Measurements from ENCODE around the gene LRRTM4. TPM values are rescaled to one million over a fixed set of nuclear protein-coding genes. Genes with fewer than 3 reads are reported as not detected.

The LRRTM4 gene
- total RNA-seq, 1 experiment from 2014 or later: not detected

DNA sequence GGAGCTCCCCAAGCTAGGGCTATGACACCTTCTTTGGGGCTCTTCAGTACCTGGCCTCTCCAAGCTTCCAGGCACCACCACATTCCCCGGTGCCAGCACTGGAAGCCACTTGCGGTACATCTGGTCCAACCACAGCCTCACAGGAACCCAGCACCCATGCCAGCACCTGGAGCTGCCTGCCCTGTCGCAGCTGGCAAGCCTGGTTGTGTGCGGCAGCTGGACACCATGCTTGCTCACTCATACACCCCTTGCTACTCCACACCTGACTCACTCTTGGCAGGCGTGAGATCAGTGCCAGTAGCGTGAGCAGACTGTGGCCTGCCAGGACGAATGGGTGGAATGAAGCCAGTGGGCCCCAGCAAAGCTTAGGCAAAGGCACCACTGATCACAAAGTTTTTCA lies 34.0 kb downstream of the LRRTM4 start:
- Histone ChIP-seq H3K4me3 (no peak overlapping the region), H3K36me3 (no peaks in the 10 kb centered on the region), H3K9me3 (no peaks in the 10 kb centered on the region), H3K27me3 (no peaks in the 10 kb centered on the region)
- DNase-seq: peak; percentile 0

DNA sequence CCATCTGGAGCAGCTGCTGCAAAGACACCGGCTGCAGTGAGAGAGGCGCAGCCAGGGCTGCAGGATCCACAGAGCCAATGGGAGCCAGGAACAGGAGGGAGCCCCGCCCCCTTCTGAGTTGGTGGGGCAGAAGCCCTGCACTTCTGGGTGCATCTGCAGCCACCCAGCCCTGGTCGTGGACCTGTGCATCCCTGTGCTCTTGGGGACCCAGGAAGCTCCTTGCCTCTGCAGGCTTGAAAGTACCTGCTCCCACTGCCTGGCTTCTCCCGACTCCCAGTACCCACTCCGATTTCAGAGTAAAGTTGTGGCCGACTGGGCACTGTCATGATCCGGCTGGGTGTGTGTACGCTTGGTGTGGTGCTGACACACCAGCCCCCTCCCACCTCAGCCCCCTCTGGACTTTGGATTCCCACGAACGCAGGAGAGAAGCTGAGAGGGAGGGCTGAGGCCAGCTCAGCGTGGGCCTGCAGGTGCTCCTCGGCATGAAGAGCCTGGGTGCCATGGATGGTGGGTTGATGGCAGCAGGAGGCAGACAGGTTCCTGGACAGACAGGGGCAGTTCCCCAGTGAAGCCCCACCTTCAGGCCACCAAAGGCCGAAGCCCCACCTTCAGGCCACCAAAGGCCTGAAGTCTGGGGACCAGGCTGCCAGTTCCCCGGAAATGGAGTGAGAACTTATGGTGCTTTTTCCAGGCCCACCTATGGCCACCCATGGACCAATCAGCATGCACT lies 34.9 kb downstream of the LRRTM4 start:
- no peaks in the 10 kb centered on the region for H3K27me3 ChIP-seq

DNA sequence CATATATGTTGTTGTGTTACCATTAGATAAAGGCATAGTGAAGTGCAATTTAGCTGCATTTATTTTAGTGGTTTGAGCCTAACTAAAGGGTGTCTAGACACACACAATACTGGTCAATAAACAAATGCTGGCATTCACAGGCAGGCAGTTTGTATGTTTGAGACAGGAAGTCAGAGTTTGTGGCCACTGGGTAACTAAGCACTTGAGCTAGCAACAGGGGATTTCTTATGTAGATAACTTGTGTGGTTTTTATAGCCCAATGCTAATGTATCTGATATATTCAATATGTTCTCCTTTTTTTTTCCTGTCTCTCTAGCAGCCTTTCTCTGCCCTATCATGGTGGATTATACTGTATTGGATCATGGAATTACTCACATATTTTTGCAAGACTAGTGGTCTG lies 38.1 kb downstream of the LRRTM4 start:
- Histone ChIP-seq H3K9me3 (no peaks in the 10 kb centered on the region), H3K27me3 (no peaks in the 10 kb centered on the region), H3K36me3 (no peaks in the 10 kb centered on the region), H3K4me3 (no peak overlapping the region)
- no peak for DNase-seq

More for the DNA sequence above, 34.9 kb downstream of the LRRTM4 start:
- Histone ChIP-seq H3K4me3 (no peak overlapping the region), H3K36me3 (no peaks in the 10 kb centered on the region), H3K9me3 (no peaks in the 10 kb centered on the region)
- no peak for DNase-seq

DNA sequence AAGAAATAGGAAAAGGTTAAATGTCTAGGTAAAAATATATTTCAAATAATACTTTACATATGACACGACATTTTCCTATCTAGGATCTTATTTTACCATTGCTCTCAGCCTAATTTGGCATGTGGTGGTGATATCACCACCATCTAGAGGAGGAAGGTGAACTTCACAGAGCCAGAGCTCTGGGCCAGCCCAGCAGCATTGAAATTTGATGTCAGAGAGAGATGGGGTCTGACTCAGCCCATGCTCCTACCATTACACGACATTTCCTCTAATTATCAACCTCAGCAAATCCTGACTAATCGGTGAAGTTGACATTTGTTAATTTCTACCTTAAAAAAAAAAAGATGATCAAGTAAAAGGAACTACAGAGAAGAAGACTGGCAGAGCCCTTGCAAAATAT lies 42.3 kb downstream of the LRRTM4 start:
- no peak for DNase-seq
- Histone ChIP-seq H3K4me3 (no peak overlapping the region), H3K9me3 (no peaks in the 10 kb centered on the region)

DNA sequence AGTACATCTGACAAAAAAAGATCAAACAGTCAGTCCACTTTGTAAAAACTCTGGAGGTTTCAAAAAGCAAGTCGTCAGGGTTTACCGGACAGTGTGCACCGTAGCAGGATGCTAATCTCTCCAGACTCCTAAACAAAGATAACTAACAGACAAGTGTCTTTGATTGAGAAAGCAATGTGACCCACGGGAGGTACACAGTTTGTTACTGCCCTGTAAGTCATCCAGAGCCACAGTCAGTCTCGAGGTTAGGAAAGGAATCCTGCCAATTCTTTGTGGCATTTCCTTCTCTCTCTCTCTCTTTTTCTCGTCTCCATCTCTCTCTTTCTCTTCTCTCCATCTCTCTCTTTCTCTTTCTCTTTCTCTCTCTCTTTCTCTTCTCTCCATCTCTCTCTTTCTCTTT lies 42.8 kb downstream of the LRRTM4 start:
- Histone ChIP-seq H3K36me3 (no peaks in the 10 kb centered on the region), H3K9me3 (no peaks in the 10 kb centered on the region), H3K4me3 (no peak overlapping the region), H3K27me3 (no peaks in the 10 kb centered on the region)
- no peak for DNase-seq

More for the DNA sequence above, 42.3 kb downstream of the LRRTM4 start:
- Histone ChIP-seq H3K36me3 (no peaks in the 10 kb centered on the region), H3K27me3 (no peaks in the 10 kb centered on the region)

DNA sequence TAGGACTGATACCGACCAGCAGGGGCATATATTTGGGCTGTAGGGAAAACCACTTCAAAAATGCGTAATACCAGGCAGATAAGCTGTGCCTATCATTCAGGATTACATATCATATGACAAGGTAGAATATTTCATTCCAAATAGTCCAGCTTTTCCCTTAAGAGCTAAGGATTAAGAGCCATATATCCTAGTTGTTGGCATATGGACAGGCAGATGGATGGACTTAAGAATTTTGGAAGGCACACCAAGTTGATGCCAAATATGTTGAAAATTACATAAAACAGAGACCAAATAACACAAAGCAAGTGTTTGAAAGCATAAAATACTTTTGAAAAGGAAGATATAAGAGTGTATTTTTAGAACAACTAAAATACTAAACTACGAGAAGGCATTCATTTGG lies 52.1 kb downstream of the LRRTM4 start:
- H3K9me3 ChIP-seq: no peaks in the 10 kb centered on the region
- no peaks in the 10 kb centered on the region for H3K27me3 ChIP-seq
- no peaks in the 10 kb centered on the region for H3K36me3 ChIP-seq
- DNase-seq: no peak
- H3K4me3 ChIP-seq: no peak overlapping the region

DNA sequence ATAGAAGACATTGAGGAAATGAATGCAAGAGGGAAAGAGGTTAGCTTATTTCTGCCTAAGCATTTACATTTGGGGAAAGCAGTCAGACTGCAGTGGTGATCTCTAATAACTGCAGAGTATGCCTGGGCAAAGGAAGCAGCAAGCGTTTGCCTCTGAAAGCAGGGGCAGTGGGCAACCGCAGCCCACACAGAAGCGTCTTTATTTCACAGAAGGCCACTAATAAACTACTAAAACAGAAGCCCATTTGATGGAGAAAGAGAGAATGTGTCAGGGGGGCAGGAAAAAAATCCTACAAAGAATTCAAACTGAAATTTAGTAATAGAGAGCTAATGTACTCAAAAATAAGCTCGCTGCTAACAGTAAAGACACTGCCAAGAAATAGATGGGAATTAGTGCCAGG lies 53.1 kb downstream of the LRRTM4 start:
- no peaks in the 10 kb centered on the region for H3K36me3 ChIP-seq
- H3K27me3 ChIP-seq: no peaks in the 10 kb centered on the region

DNA sequence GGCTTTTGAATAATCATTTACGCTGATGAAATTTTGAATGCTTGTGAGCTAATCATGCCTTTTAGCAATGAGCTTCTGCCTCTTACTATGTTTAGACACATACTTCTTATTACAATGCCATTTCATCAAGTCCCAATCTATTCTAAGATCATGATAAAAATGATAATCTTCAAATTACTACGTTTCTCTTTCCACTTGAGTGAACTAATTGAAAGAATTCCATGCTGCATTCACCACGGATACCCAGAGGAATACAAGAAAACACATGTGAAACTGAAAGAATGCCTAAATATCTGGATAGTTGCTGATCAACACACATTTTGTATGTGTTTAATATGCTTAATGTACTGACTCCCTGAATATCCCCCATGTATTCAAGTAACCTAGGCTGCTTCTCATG lies 62.3 kb downstream of the LRRTM4 start:
- no peak overlapping the region for H3K4me3 ChIP-seq
- no peaks in the 10 kb centered on the region for H3K9me3 ChIP-seq
- H3K36me3 ChIP-seq: no peaks in the 10 kb centered on the region
- H3K27me3 ChIP-seq: no peaks in the 10 kb centered on the region
- DNase-seq: no peak

More for the DNA sequence above, 53.1 kb downstream of the LRRTM4 start:
- no peak overlapping the region for H3K4me3 ChIP-seq
- DNase-seq: no peak
- H3K9me3 ChIP-seq: no peaks in the 10 kb centered on the region

DNA sequence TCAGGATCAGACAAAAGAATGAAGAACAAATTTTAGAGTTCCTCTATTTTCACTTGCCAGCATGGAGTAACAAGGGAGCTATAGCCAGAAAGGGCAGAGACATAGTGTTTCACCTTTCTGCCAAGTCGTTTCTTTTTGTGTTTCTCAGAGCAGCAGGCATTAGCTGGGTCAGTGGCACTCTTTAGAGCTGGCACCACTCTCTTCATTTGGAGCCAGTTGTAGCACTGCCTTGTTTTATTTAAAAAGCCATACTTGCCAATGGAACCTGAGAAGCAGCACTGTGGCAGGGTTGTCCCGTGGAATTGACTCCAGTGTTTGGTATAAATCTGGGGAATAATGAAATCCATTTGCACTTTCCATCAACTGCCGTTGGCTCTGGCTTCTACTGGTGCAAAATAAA lies 64.0 kb downstream of the LRRTM4 start:
- no peak for DNase-seq
- Histone ChIP-seq H3K9me3 (no peaks in the 10 kb centered on the region), H3K36me3 (no peaks in the 10 kb centered on the region), H3K27me3 (no peaks in the 10 kb centered on the region), H3K4me3 (no peak overlapping the region)

DNA sequence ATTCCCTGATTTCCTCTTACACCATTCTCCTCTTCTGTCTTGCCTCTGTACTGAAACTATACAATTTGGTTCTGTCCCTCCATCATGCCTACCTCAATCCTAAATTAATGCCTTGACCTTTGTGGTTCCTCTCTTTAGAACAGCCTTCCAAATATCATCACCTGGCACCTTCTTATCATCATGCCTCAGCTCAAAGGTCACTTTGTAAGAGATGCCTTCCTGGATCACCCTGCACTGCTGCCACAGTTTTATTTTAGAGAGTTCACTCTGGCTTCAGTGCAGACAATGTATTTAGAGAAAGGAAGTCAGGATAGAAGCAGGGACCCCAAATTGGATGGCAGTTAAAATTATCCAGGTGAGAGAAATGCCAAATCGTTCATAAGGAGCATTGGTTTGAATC lies 64.5 kb downstream of the LRRTM4 start:
- H3K4me3 ChIP-seq: no peak overlapping the region
- no peaks in the 10 kb centered on the region for H3K36me3 ChIP-seq
- H3K27me3 ChIP-seq: no peaks in the 10 kb centered on the region
- no peak for DNase-seq
- no peaks in the 10 kb centered on the region for H3K9me3 ChIP-seq

DNA sequence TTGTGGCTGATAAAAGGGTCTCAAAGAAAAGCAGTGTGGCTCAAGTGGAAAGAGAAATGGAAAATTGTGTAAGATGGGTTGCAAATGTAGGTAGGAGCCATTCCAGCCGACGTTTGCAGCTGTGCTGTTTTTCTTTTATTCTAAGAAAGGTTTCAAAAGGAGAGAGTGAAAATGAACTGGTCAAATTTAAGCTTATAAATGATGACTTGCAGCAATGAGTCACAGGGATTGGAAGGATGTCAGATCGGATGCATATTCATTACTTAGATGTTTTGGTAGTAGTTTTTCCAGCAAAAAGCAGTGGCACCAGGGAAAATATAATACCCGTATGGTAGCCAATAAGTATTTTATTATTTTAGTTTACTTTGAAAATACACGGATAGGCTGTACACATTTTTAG lies 79.1 kb downstream of the LRRTM4 start:
- no peaks in the 10 kb centered on the region for H3K9me3 ChIP-seq
- H3K36me3 ChIP-seq: no peaks in the 10 kb centered on the region
- peak; percentile 3 for DNase-seq
- no peak overlapping the region for H3K4me3 ChIP-seq
- H3K27me3 ChIP-seq: no peaks in the 10 kb centered on the region

DNA sequence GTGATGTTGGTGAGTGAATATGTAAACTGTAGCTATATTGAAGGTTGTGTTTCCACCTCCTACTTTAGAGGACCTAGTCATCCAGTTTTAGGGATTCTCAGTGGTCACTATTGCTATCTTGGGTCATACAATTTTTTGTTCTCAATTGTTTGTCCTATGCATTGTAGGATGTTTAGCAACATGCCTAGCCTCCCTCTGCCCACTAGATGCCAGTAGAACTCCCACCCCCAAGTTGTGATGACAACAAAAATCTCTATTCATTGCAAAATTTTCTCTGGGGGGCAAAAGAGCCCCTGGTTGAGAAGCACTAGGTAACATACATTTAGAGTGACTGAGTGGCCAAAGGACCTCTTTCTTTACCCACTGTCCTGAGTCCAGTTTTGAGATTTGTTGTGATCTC lies 87.3 kb downstream of the LRRTM4 start:
- H3K4me3 ChIP-seq: no peak overlapping the region
- H3K9me3 ChIP-seq: no peaks in the 10 kb centered on the region
- DNase-seq: no peak

DNA sequence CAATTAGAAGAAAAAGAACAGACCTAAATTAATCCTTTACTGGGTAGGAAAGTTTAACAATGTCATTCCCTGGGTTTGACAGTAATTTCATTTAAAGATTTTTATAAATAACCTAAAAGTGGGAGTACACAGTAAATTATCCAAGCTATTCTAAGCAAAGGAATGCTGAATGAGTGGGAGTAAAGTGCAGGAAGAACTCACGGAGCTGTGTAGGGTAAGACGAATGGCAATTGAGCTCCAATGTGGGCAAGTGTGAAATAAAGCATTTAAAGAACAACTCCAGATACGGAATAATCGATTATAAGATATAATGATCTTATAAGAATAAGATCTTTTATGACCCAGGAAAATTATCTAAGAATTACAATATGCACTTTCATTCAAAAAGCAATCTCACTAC lies 93.2 kb downstream of the LRRTM4 start:
- H3K9me3 ChIP-seq: no peaks in the 10 kb centered on the region
- no peak for DNase-seq
- H3K27me3 ChIP-seq: no peaks in the 10 kb centered on the region
- no peak overlapping the region for H3K4me3 ChIP-seq
- no peaks in the 10 kb centered on the region for H3K36me3 ChIP-seq

More for the DNA sequence above, 87.3 kb downstream of the LRRTM4 start:
- no peaks in the 10 kb centered on the region for H3K27me3 ChIP-seq
- H3K36me3 ChIP-seq: no peaks in the 10 kb centered on the region

DNA sequence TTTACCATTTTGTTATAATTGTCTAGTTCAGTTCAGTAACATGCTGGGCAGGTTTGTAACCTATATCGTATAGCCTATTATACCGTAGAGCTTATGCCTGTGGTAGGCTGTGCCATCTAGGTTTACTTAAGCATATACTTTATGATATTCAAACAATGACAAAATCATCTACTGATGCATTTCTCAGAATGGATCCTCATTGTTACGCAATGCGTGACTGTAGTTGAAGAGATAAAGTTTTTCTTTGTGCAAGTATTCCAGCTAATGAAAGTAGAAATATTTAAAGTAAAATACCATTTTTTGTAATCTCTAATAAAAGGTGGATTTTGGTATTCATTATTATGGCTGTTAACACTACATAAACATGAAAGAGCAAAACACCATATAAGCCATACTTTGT lies 100.2 kb downstream of the LRRTM4 start:
- Histone ChIP-seq H3K9me3 (no peaks in the 10 kb centered on the region), H3K4me3 (no peak overlapping the region), H3K27me3 (no peaks in the 10 kb centered on the region), H3K36me3 (no peaks in the 10 kb centered on the region)
- no peak for DNase-seq

DNA sequence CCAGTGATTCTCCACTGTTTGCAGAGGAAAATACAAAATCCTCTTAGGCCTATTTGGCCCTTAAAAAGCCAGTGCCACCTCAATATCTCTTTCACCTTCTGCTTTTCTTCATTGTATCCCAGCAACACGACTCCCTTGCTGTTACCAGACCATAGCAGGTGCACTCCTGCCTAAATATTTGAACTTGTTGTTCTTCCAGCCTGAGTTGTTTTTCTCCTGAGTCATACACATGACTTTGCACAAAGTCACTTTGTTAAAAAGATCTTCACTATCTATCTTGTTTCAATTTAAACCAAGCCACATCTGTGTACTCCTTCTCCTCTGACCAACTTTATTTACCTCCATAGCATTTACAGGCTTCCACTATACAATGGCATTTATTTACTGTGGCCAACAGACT lies 103.6 kb downstream of the LRRTM4 start:
- no peak overlapping the region for H3K4me3 ChIP-seq
- no peaks in the 10 kb centered on the region for H3K9me3 ChIP-seq
- no peaks in the 10 kb centered on the region for H3K27me3 ChIP-seq
- DNase-seq: no peak
- no peaks in the 10 kb centered on the region for H3K36me3 ChIP-seq

DNA sequence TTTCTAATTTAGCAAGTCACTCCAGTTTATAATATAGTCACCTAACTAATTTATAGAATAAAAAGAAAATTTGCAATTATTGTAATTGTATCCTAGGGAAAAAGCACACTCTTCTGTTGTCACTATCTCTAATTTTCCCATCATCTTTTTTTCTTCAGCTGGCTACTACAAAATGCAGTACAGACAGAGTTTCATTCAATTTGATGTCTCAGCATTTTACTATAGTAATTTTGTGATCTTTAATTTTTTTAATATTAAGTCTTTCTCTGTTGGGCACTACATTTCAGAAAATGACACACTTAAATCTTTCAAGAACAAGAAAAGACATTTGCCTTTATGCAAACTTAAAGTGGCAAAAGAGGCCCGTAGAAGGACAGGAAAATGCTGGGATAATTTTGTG lies 118.0 kb downstream of the LRRTM4 start:
- no peaks in the 10 kb centered on the region for H3K9me3 ChIP-seq
- no peak for DNase-seq
- no peaks in the 10 kb centered on the region for H3K27me3 ChIP-seq
- no peaks in the 10 kb centered on the region for H3K36me3 ChIP-seq
- no peak overlapping the region for H3K4me3 ChIP-seq

DNA sequence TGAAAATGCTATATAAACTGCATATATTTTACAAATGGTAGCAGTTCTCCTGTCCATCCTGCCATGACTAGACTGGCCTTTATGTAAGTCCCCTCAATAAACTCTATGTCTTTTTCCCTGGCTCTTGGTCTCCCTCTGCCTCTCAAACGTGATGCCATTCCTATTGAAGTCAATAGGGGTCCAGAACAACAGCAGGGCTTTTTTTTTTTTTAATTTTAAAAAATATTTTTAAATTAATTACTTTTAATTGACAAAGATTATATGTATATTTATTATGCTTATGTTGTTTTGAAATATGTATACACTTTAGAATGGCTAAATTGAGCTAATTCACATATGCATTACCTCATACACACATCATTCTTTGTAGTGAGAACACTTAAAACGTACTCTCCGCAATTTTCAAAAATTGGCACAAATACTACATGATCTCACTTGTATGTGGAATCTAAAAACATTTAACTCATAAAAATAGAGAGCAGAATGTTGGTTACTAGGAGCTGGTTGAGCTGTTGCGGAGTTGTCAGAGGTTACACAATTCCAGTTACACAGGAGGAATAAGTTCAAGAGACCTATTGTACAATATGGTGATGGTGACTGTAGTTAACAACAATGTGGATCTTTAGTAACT lies 123.1 kb downstream of the LRRTM4 start:
- no peak overlapping the region for H3K4me3 ChIP-seq
- DNase-seq: no peak
- H3K27me3 ChIP-seq: no peaks in the 10 kb centered on the region
- no peaks in the 10 kb centered on the region for H3K9me3 ChIP-seq
- H3K36me3 ChIP-seq: no peaks in the 10 kb centered on the region

DNA sequence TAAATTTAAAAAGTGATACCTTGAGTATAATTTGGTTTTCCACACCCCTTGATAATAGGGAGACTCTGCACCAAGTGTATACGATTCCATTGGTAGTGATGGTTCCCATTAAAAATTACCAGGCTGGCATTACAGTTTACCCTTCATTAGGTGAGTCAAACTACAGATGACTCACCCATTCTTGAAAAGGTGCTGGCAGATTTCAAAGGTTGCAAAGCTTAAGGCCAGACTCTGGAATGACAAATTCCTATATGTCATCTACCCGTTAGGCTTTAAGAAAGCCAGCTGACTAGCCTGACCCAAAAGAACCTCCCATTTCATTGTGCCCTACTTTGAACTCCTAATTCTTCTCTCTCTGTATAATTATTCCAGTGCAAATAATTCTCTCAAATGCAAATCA lies 124.4 kb downstream of the LRRTM4 start:
- Histone ChIP-seq H3K27me3 (no peaks in the 10 kb centered on the region), H3K4me3 (no peak overlapping the region), H3K36me3 (no peaks in the 10 kb centered on the region), H3K9me3 (no peaks in the 10 kb centered on the region)
- no peak for DNase-seq
